ENCODE results near the gene SKI.

DNA sequence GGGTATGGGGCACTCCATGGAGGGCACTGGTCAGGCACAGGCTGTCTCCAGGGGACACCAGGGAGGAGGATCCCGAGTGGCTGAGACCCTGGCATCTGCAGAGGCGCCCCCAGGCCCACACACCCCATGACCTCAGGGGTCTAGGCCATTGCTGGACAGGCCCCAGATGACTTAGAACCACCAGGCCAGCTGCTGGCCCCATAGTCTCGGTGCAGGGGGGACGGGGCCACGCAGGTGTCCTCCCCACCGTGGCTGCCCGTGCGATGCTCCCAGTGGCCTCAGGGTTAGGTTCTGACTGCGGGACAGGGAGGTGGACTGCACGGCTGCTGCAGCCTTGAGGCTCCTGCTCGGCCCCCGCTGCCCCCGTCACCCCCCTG, 119.3 kb downstream of the SKI start:
- TF ChIP-seq, protein P1, sequence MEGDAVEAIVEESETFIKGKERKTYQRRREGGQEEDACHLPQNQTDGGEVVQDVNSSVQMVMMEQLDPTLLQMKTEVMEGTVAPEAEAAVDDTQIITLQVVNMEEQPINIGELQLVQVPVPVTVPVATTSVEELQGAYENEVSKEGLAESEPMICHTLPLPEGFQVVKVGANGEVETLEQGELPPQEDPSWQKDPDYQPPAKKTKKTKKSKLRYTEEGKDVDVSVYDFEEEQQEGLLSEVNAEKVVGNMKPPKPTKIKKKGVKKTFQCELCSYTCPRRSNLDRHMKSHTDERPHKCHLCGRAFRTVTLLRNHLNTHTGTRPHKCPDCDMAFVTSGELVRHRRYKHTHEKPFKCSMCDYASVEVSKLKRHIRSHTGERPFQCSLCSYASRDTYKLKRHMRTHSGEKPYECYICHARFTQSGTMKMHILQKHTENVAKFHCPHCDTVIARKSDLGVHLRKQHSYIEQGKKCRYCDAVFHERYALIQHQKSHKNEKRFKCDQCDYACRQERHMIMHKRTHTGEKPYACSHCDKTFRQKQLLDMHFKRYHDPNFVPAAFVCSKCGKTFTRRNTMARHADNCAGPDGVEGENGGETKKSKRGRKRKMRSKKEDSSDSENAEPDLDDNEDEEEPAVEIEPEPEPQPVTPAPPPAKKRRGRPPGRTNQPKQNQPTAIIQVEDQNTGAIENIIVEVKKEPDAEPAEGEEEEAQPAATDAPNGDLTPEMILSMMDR (IDR thresholded peaks at IDR 0.05), result no peak
- no peak for TF ChIP-seq POLR2A (IDR thresholded peaks at IDR 0.05)
